ENCODE data around the gene A2M. TPM values are rescaled to one million over a fixed set of nuclear protein-coding genes. Genes with fewer than 3 reads are reported as not detected.

A2M gene
- total RNA-seq, 4 donors from 2014 or later = 66.2 to 136 (median 96.5) TPM

- no peaks in the 10 kb centered on the region for H3K9me3 ChIP-seq
- no peak for TF ChIP-seq EP300 (IDR thresholded peaks at IDR 0.05; ENCODE audit: low read depth)
- TF ChIP-seq POLR2AphosphoS5 (IDR thresholded peaks at IDR 0.05) = no peak
- TF ChIP-seq, protein P1, sequence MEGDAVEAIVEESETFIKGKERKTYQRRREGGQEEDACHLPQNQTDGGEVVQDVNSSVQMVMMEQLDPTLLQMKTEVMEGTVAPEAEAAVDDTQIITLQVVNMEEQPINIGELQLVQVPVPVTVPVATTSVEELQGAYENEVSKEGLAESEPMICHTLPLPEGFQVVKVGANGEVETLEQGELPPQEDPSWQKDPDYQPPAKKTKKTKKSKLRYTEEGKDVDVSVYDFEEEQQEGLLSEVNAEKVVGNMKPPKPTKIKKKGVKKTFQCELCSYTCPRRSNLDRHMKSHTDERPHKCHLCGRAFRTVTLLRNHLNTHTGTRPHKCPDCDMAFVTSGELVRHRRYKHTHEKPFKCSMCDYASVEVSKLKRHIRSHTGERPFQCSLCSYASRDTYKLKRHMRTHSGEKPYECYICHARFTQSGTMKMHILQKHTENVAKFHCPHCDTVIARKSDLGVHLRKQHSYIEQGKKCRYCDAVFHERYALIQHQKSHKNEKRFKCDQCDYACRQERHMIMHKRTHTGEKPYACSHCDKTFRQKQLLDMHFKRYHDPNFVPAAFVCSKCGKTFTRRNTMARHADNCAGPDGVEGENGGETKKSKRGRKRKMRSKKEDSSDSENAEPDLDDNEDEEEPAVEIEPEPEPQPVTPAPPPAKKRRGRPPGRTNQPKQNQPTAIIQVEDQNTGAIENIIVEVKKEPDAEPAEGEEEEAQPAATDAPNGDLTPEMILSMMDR (IDR thresholded peaks at IDR 0.05) = no peak
- no peak for TF ChIP-seq POLR2A (IDR thresholded peaks at IDR 0.05)
- intact Hi-C loops (cut with DNase I; ENCODE audit: low total_unique reads) = no loop called here
- 76% methylated on average over 1 of the region's 1 CpG; no CpG with 5 or more reads in 1 of the 2 donors for WGBS, 2 donors (ENCODE audit: low coverage in 1 of 2)
- H3K27ac ChIP-seq = no peak overlapping the region
- H3K27me3 ChIP-seq = no peaks in the 10 kb centered on the region
- no peaks in the 10 kb centered on the region for H3K36me3 ChIP-seq
- H3K4me1 ChIP-seq = no peaks in the 10 kb centered on the region
- no peak overlapping the region for H3K4me3 ChIP-seq
- in situ Hi-C loops (cut with MboI; ENCODE audit: low pct_ligation_motif_present in 1 of 4, low pct_unique_long_range_greater_than_20kb in 1 of 4, low sequenced_read_pairs in 3 of 4) = loop anchor here in 2 of 4 donors (25.0 kb wide), 1 partner anchor 354 kb away; the partner anchor contains the start of gene RIMKLB (in 2 of the 2)
- no peak for DNase-seq
Measured at GRCh38 chr12:9041321-9041720, 74.4 kb downstream of the A2M start.

DNA sequence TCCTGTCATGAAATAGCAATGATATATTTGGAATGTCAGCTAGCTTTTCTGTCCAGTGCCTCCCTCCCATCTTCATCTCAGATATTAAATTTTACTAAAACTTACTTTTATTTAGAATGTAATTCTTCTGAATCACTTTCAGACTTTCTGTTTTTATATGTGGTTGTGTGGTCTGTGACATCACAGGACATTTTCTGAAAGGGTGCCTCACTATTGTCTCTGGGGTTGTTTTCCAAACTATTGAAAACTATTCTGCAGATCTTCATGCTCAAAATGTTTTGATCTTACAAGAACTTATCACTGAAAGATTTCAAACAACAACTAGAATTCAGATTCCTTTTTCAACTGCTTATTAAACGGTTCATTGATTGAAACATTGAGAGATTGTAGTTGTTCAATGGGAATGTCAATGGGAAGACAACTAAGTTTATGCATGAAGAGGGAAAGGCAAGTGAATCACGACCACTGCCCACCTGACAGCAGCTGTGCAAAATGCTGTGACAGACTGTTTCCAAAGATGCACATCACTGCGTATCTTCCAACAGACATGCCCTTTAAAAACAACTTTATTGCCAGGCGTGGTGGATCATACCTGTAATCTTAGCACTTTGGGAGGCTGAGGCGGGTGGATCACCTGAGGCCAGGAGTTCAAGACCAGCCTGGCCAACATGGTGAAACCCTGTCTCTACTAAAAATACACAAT, 75.1 kb downstream of the A2M start:
- no peaks in the 10 kb centered on the region for H3K9me3 ChIP-seq
- no peaks in the 10 kb centered on the region for H3K36me3 ChIP-seq
- H3K27me3 ChIP-seq = no peaks in the 10 kb centered on the region
- TF ChIP-seq, protein P1 (IDR thresholded peaks at IDR 0.05) = no peak
- no peak for TF ChIP-seq POLR2AphosphoS5 (IDR thresholded peaks at IDR 0.05)
- TF ChIP-seq EP300 (IDR thresholded peaks at IDR 0.05; ENCODE audit: low read depth) = no peak
- no peak for TF ChIP-seq POLR2A (IDR thresholded peaks at IDR 0.05)
- H3K4me1 ChIP-seq = no peaks in the 10 kb centered on the region
- no peak overlapping the region for H3K4me3 ChIP-seq
- in situ Hi-C loops (cut with MboI; ENCODE audit: low pct_ligation_motif_present in 1 of 4, low pct_unique_long_range_greater_than_20kb in 1 of 4, low sequenced_read_pairs in 3 of 4) (loop anchor here in 2 of 4 donors (25.0 kb wide), 1 partner anchor 353 kb away; the partner anchor contains the start of gene RIMKLB (in 2 of the 2)), intact Hi-C loops (cut with DNase I; ENCODE audit: low total_unique reads) (no loop called here)
- no peak for DNase-seq
- H3K27ac ChIP-seq = no peak overlapping the region
- 61 to 69% methylated on average over 5 of the region's 5 CpGs for WGBS, 2 donors (ENCODE audit: low coverage in 1 of 2)

- H3K27me3 ChIP-seq = no peaks in the 10 kb centered on the region
- H3K4me3 ChIP-seq = no peak overlapping the region
- no peak for DNase-seq
- H3K4me1 ChIP-seq = no peaks in the 10 kb centered on the region
- no peaks in the 10 kb centered on the region for H3K9me3 ChIP-seq
- no peaks in the 10 kb centered on the region for H3K36me3 ChIP-seq
- intact Hi-C loops (cut with DNase I; ENCODE audit: low total_unique reads) (loop anchor here (10.0 kb wide), 1 partner anchor 85 kb away; no protein-coding TSS in a partner anchor), in situ Hi-C loops (cut with MboI; ENCODE audit: low pct_ligation_motif_present in 1 of 4, low pct_unique_long_range_greater_than_20kb in 1 of 4, low sequenced_read_pairs in 3 of 4) (loop anchor here in 2 of 4 donors (25.0 kb wide), 1 partner anchor 352 kb away; the partner anchor contains the start of gene RIMKLB (in 2 of the 2))
- no peak overlapping the region for H3K27ac ChIP-seq
- 4 to 15% methylated on average over 3 of the region's 3 CpGs for WGBS, 2 donors (ENCODE audit: low coverage in 1 of 2)
- TF ChIP-seq, protein P1 (IDR thresholded peaks at IDR 0.05) = peak; percentile 59 to 69 (median 67)
- TF ChIP-seq POLR2AphosphoS5 (IDR thresholded peaks at IDR 0.05) = no peak
Measured at GRCh38 chr12:9039397-9039977, 76.2 kb downstream of the A2M start.

GRCh38 chr12:9037431-9037830, 78.3 kb downstream of the A2M start:
- Histone ChIP-seq H3K4me3 (no peak overlapping the region), H3K9me3 (no peaks in the 10 kb centered on the region), H3K27ac (no peak overlapping the region), H3K27me3 (no peaks in the 10 kb centered on the region), H3K4me1 (no peaks in the 10 kb centered on the region), H3K36me3 (no peaks in the 10 kb centered on the region)
- DNase-seq = no peak
- TF ChIP-seq, protein P1 (IDR thresholded peaks at IDR 0.05) = no peak
- in situ Hi-C loops (cut with MboI; ENCODE audit: low pct_ligation_motif_present in 1 of 4, low pct_unique_long_range_greater_than_20kb in 1 of 4, low sequenced_read_pairs in 3 of 4) = loop anchor here in 2 of 4 donors (25.0 kb wide), 1 partner anchor 350 kb away; the partner anchor contains the start of gene RIMKLB (in 2 of the 2)
- intact Hi-C loops (cut with DNase I; ENCODE audit: low total_unique reads) = loop anchor here (10.0 kb wide), 1 partner anchor 83 kb away; no protein-coding TSS in a partner anchor
- WGBS, 2 donors (ENCODE audit: low coverage in 1 of 2) = 70 to 78% methylated on average over 3 of the region's 3 CpGs

Measured in transverse colon (tissue), 4 donors.